NOMO-1 (cell line): Measurements from ENCODE around the gene TNKS1BP1.
A peak's percentile ranks its signal among the peaks of the same experiment; 100 is the strongest.
"Not testable (repeated sequence)": the region's sequence is repeated elsewhere in the genome, so short reads cannot be mapped to it uniquely, and the experiment has no call there.

Experiments
- DNase-seq, 2 experiments: peaks; one replicate each; lab custom pipeline; 2025; ENCODE audit not compliant: unreplicated experiment in 2 of 2; lab: John Stamatoyannopoulos, UW

The TNKS1BP1 gene

GRCh38 chr11:57324886-57325734 lies at the start of gene TNKS1BP1:
Gene TNKS1BP1, minus strand, starts transcription at chr11:57324952. Its CDS starts 3,067 bp downstream, at chr11:57321885.
- peak; percentile 92 to 93 for DNase-seq

GRCh38 chr11:57373146-57373545 lies 48.4 kb upstream of the TNKS1BP1 start:
- no peak for DNase-seq

- DNase-seq = no peak
Observed at GRCh38 chr11:57370941-57371340, 46.2 kb upstream of the TNKS1BP1 start.

- no peak for DNase-seq
Observed at GRCh38 chr11:57370251-57370650, 45.5 kb upstream of the TNKS1BP1 start.

GRCh38 chr11:57368845-57369232 lies 44.1 kb upstream of the TNKS1BP1 start:
- no peak for DNase-seq

- DNase-seq = no peak
Observed at GRCh38 chr11:57368106-57368844, 43.5 kb upstream of the TNKS1BP1 start.

- no peak for DNase-seq
Observed at GRCh38 chr11:57364851-57365660, 40.3 kb upstream of the TNKS1BP1 start.

GRCh38 chr11:57363131-57364080 lies 38.7 kb upstream of the TNKS1BP1 start:
- no peak for DNase-seq

- DNase-seq = no peak
Observed at GRCh38 chr11:57361926-57362325, 37.2 kb upstream of the TNKS1BP1 start.

- DNase-seq = not testable (repeated sequence)
Observed at GRCh38 chr11:57361420-57361819, 36.7 kb upstream of the TNKS1BP1 start.

GRCh38 chr11:57360991-57361390 lies 36.2 kb upstream of the TNKS1BP1 start:
- DNase-seq = no peak

- no peak for DNase-seq
Observed at GRCh38 chr11:57359896-57360690, 35.3 kb upstream of the TNKS1BP1 start.

- no peak for DNase-seq
Observed at GRCh38 chr11:57359396-57359795, 34.6 kb upstream of the TNKS1BP1 start.

GRCh38 chr11:57358991-57359390 lies 34.2 kb upstream of the TNKS1BP1 start:
- DNase-seq = no peak

- DNase-seq = no peak
Observed at GRCh38 chr11:57358543-57358961, 33.8 kb upstream of the TNKS1BP1 start.

GRCh38 chr11:57357856-57358255 lies 33.1 kb upstream of the TNKS1BP1 start:
- peak in 1 of 2 experiments; percentile 8 for DNase-seq

- DNase-seq = no peak
Observed at GRCh38 chr11:57357310-57357709, 32.6 kb upstream of the TNKS1BP1 start.

GRCh38 chr11:57356268-57356667 lies 31.5 kb upstream of the TNKS1BP1 start:
- DNase-seq = peak in 1 of 2 experiments; percentile 66

- no peak for DNase-seq
Observed at GRCh38 chr11:57354699-57355098, 29.9 kb upstream of the TNKS1BP1 start.
